ENCODE data around the gene TEAD1.

DNA sequence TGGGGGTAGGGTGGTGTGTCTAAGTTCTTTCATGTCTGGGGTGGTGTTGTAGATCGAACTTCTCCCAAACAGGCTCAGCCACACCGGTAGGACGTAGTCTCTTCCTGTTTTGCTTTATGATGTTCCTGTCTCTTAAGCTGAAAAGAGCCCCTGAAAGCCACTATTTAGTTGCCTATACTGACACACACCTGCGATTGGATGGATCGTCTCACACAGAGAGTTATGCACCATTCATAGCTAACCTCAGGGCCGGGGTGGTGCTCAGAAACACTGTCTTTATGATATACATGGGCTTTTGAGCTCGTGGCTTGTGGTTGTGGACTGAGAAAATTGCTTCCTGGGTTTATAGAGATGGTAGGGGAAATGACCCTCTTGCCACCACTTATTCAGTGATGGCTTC is 137.6 kb downstream of the TEAD1 start:
- TF ChIP-seq, protein P1, sequence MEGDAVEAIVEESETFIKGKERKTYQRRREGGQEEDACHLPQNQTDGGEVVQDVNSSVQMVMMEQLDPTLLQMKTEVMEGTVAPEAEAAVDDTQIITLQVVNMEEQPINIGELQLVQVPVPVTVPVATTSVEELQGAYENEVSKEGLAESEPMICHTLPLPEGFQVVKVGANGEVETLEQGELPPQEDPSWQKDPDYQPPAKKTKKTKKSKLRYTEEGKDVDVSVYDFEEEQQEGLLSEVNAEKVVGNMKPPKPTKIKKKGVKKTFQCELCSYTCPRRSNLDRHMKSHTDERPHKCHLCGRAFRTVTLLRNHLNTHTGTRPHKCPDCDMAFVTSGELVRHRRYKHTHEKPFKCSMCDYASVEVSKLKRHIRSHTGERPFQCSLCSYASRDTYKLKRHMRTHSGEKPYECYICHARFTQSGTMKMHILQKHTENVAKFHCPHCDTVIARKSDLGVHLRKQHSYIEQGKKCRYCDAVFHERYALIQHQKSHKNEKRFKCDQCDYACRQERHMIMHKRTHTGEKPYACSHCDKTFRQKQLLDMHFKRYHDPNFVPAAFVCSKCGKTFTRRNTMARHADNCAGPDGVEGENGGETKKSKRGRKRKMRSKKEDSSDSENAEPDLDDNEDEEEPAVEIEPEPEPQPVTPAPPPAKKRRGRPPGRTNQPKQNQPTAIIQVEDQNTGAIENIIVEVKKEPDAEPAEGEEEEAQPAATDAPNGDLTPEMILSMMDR (IDR thresholded peaks at IDR 0.05 in 2 of 3, conservative IDR thresholded peaks at IDR 0.05 in 1 of 3; ENCODE audit: insufficient read depth in 2 of 3, low read depth in 1 of 3, low read length in 3 of 3): no peak
- TF ChIP-seq MAFF (IDR thresholded peaks at IDR 0.05; ENCODE audit: low read length): no peak
- no peak for TF ChIP-seq HOXB6 (CRISPR knock-in tag; IDR thresholded peaks at IDR 0.05; ENCODE audit: borderline replicate concordance)
- TF ChIP-seq BRCA1 (IDR thresholded peaks at IDR 0.05): no peak
- TF ChIP-seq BRCA1 (CRISPR knock-in tag; IDR thresholded peaks at IDR 0.05): no peak
- TF ChIP-seq ZFX (CRISPR knock-in tag; IDR thresholded peaks at IDR 0.05): no peak
- TF ChIP-seq MYC (IDR thresholded peaks at IDR 0.05; ENCODE audit: low read depth, low read length): no peak
- no peak for TF ChIP-seq MYC (CRISPR knock-in tag; IDR thresholded peaks at IDR 0.05; ENCODE audit: borderline replicate concordance, low read depth)
- no peak for TF ChIP-seq TARDBP (IDR thresholded peaks at IDR 0.05)
